K562 (cell line): ENCODE results near the gene RAB40B. TPM values are rescaled to one million over a fixed set of nuclear protein-coding genes. Genes with fewer than 3 reads are reported as not detected.
A peak's percentile ranks its signal among the peaks of the same experiment; 100 is the strongest.

ENCODE experiments used
- ARID1B ChIP-seq: fragments of 450-650 bp; IDR thresholded peaks from 2 replicates; pipeline ENCODE4 v1.6.1; 2016; ENCODE audit warnings: antibody characterized with exemption, mild to moderate bottlenecking, inconsistent platforms
- BCOR ChIP-seq: fragments of 450-650 bp; IDR thresholded peaks from 2 replicates; pipeline ENCODE4 v1.6.1; 2016
- CREB1 ChIP-seq, 2 experiments: sonication (generic) in 1 of 2; formaldehyde crosslinking in 1 of 2; IDR thresholded peaks; 2 replicates each; pipeline versions ENCODE4 v1.6.1 to v1.8.0; 2012 to 2022; ENCODE audit warnings: inconsistent platforms in 1 of 2, mild to moderate bottlenecking in 1 of 2, missing genetic modification reagents in 1 of 2, moderate library complexity in 1 of 2
- DACH1 ChIP-seq: fragments of 450-650 bp; IDR thresholded peaks from 2 replicates; pipeline ENCODE4 v1.6.1; 2018; ENCODE audit not compliant: partially characterized antibody
- GTF2F1 ChIP-seq: IDR thresholded peaks from 2 replicates; pipeline ENCODE4 v1.6.1; 2011; ENCODE audit warnings: low read depth, low read length, improper control_type of control experiment
- MEF2A ChIP-seq: IDR thresholded peaks from 2 replicates; pipeline ENCODE4 v1.6.1; 2011; ENCODE audit warnings: low read depth, mild to moderate bottlenecking, low read length, moderate library complexity; ENCODE audit not compliant: control insufficient read depth
- NFE2 ChIP-seq: IDR thresholded peaks from 2 replicates; pipeline ENCODE4 v1.6.1; 2014; ENCODE audit warnings: antibody characterized with exemption, low read depth
- OTX1 ChIP-seq: fragments of 450-650 bp; formaldehyde crosslinking; IDR thresholded peaks from 2 replicates; pipeline ENCODE4 v1.4.0; 2022; ENCODE audit warnings: mild to moderate bottlenecking
- PKNOX1 ChIP-seq: fragments of 450-650 bp; IDR thresholded peaks from 2 replicates; pipeline ENCODE4 v1.6.1; 2016
- POLR2G ChIP-seq: fragments of 200-400 bp; formaldehyde crosslinking; IDR thresholded peaks from 2 replicates; pipeline ENCODE4 v1.6.1; 2017; ENCODE audit warnings: low read depth, mild to moderate bottlenecking, antibody characterized with exemption, low read length, moderate library complexity
- RCOR1 ChIP-seq, 2 experiments: IDR thresholded peaks; 2 replicates each; pipeline ENCODE4 v1.6.1; 2012; ENCODE audit warnings: low read depth in 2 of 2, low read length in 2 of 2, borderline replicate concordance in 1 of 2, improper control_type of control experiment in 1 of 2
- SMAD4 ChIP-seq: fragments of 250-450 bp; sonication (Bioruptor Pico); conservative IDR thresholded peaks from 2 replicates; pipeline ENCODE4 v1.8.0; 2021; ENCODE audit warnings: inconsistent platforms, mild to moderate bottlenecking, moderate library complexity
- SP1 ChIP-seq: sonication (generic); formaldehyde crosslinking; IDR thresholded peaks from 2 replicates; pipeline ENCODE4 v1.8.1; 2022; ENCODE audit warnings: mild to moderate bottlenecking, missing genetic modification reagents
- TCFL5 ChIP-seq: fragments of 250-450 bp; sonication (Bioruptor Pico); conservative IDR thresholded peaks from 2 replicates; pipeline ENCODE4 v1.6.1; 2021; ENCODE audit warnings: mild to moderate bottlenecking, moderate library complexity, matching md5 sums
- TRIM24 ChIP-seq, 2 experiments: fragments of 450-650 bp; IDR thresholded peaks; 2 replicates each; pipeline ENCODE4 v1.6.1; 2016
- ZEB2 ChIP-seq: fragments of 450-650 bp; IDR thresholded peaks from 2 replicates; pipeline ENCODE4 v1.6.1; 2016
- ZKSCAN1 ChIP-seq: fragments of 150-350 bp; IDR thresholded peaks from 2 replicates; pipeline ENCODE4 v1.6.1; 2016; ENCODE audit warnings: low read depth, low read length
- ZNF239 ChIP-seq: fragments of 250-450 bp; sonication (Bioruptor Pico); IDR thresholded peaks from 2 replicates; pipeline ENCODE4 v1.4.0; 2020; ENCODE audit warnings: mild to moderate bottlenecking
- ZNF316 ChIP-seq: fragments of 450-650 bp; IDR thresholded peaks from 2 replicates; pipeline ENCODE4 v1.6.1; 2016
- ZNF592 ChIP-seq: fragments of 450-650 bp; IDR thresholded peaks from 2 replicates; pipeline ENCODE4 v1.6.1; 2017; ENCODE audit warnings: antibody characterized with exemption, mild to moderate bottlenecking
- polyA plus RNA-seq, 8 experiments: library from polyadenylated mRNA; depleted of rRNA in 4 of 8; stranded (reverse) in 5 of 8; unstranded in 3 of 8; fragments of >200 nt; fragmentation: Nextera tagmentation in 2 of 8; fragmentation: Illumina TruSeq in 1 of 8; extraction: Ambion mirVana in 2 of 8; extraction: Trizol in 1 of 8; gene quantifications; 2 replicates each; pipeline versions ENCODE4 v1.2.1 to v1.2.3, GENCODE V29; 2011 to 2014; ENCODE audit warnings: inconsistent platforms in 1 of 8, missing spikeins in 1 of 8
- total RNA-seq, 7 experiments: library from RNA; depleted of rRNA in 6 of 7; stranded (reverse); fragments of >200 nt in 6 of 7; fragmentation: Illumina TruSeq in 2 of 7; extraction: Trizol in 2 of 7; gene quantifications; 2 replicates each; pipeline versions ENCODE4 v1.2.1 to v1.2.3, GENCODE V29; 2011 to 2021; ENCODE audit warnings: low replicate concordance in 1 of 7
- TF ChIP-seq, protein P1 (sequence below): fragments of 250-450 bp; sonication (Bioruptor Pico); IDR thresholded peaks from 2 replicates; pipeline ENCODE4 v1.9.0; 2021; ENCODE audit warnings: mild to moderate bottlenecking, inconsistent platforms

The RAB40B gene
- total and polyA plus RNA-seq, 9 of the 15 experiments (the other 6 are each of a cell fraction or from before 2014, with no cell fraction given): 0.13 to 4.6 (median 1.4) TPM

DNA sequence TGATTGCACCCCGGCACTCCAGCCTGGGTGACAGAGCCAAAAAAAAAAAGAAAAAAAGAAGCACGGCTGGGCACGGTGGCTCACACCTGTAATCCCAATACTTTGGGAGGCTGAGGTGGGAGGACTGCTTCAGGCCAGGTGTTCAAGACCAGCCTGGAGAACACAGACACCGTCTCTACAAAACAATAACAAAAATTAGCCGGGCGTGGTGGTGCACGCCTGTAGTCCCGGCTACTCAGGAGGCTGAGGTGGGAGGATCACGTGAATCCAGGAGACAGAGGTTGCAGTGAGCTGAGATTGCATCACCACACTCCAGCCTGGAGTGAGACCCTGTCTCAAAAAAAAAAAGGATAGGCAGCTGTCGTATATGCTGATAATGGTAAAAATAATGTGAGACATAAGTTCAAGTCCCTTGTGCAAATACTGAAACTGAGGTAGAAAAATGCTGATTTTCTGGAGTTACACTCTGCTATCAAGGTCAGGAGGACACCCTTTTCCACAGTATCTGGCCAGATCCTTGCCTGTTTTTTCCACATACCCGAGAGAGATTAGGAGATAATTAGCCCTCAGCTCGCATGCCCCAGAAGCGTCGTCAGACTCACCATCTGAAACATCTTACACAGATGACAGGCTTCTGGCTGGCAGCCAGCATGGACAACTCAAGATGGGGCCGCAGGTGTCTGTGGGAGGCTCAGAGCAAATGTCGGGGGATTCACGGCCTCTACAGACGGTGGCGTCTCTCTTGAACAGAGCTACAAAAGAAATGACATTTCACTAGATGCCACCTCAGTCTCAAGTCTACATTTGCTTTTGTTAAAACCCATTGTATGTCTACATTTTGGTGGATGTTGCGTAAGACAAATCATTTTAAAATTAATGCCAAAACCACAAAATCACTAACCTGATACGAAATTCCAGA lies 87.1 kb downstream of the RAB40B start (continued):
- TF ChIP-seq PKNOX1: peak; percentile 93
- no peak for TF ChIP-seq ZKSCAN1
- TF ChIP-seq ZNF239 (CRISPR knock-in tag): no peak
- TF ChIP-seq POLR2G: no peak
- TF ChIP-seq RCOR1 (IDR thresholded peaks at IDR 0.05; ENCODE audit: borderline replicate concordance in 1 of 2, low read depth in 2 of 2, low read length in 2 of 2): peak in 1 of 2 experiments; percentile 30; a peak in 1 of 4 replicates
- TF ChIP-seq DACH1: no peak
- TF ChIP-seq SP1 (CRISPR knock-in tag): no peak
- TF ChIP-seq OTX1 (CRISPR knock-in tag): no peak
- peak; percentile 43; the same call in 1 of the 2 replicates for TF ChIP-seq SMAD4
- TF ChIP-seq CREB1 (IDR thresholded peaks at IDR 0.05): no peak
- no peak for TF ChIP-seq CREB1 (CRISPR knock-in tag; IDR thresholded peaks at IDR 0.05)
- no peak for TF ChIP-seq ZEB2
- peak; percentile 67 for TF ChIP-seq ZNF316
- TF ChIP-seq BCOR: 0 out of 2 replicates have a peak, but pooled peaks have one; percentile 32
- no peak for TF ChIP-seq TCFL5 (CRISPR knock-in tag)
- TF ChIP-seq GTF2F1: no peak
- no peak for TF ChIP-seq MEF2A
- peak; percentile 66; the same call in 1 of the 2 replicates for TF ChIP-seq ZNF592
- no peak for TF ChIP-seq NFE2
- TF ChIP-seq TRIM24 (IDR thresholded peaks at IDR 0.05): peak; percentile 18 to 43; a peak in 1 of 4 replicates
- TF ChIP-seq, protein P1, sequence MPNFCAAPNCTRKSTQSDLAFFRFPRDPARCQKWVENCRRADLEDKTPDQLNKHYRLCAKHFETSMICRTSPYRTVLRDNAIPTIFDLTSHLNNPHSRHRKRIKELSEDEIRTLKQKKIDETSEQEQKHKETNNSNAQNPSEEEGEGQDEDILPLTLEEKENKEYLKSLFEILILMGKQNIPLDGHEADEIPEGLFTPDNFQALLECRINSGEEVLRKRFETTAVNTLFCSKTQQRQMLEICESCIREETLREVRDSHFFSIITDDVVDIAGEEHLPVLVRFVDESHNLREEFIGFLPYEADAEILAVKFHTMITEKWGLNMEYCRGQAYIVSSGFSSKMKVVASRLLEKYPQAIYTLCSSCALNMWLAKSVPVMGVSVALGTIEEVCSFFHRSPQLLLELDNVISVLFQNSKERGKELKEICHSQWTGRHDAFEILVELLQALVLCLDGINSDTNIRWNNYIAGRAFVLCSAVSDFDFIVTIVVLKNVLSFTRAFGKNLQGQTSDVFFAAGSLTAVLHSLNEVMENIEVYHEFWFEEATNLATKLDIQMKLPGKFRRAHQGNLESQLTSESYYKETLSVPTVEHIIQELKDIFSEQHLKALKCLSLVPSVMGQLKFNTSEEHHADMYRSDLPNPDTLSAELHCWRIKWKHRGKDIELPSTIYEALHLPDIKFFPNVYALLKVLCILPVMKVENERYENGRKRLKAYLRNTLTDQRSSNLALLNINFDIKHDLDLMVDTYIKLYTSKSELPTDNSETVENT: no peak
- TF ChIP-seq ARID1B: peak; percentile 60
